Spleen (tissue), 11 donors: ENCODE data around the gene ITGA1. TPM values are rescaled to one million over a fixed set of nuclear protein-coding genes. Genes with fewer than 3 reads are reported as not detected.

Experiments
- DNase-seq: peaks from one replicate; pipeline ENCODE4 v3.0.0-alpha.2; 2020
- H3K27ac ChIP-seq, 8 donors: fragments of 200-600 bp; sonication (generic) in 7 of 8; 1 replicate in 4 of 8; 2 replicates in 4 of 8; pipeline versions ENCODE4 v1.5.0 to v1.8.0; 2016 to 2021; ENCODE audit warnings: inconsistent platforms in 4 of 8, mild to moderate bottlenecking in 4 of 8, moderate library complexity in 1 of 8
- H3K27me3 ChIP-seq, 7 donors: fragments of 200-600 bp; sonication (generic) in 6 of 7; replicated peaks in 1 of 7; 1 replicate in 4 of 7; 2 replicates in 3 of 7; pipeline versions ENCODE4 v1.5.0 to v1.8.0; 2016 to 2021; ENCODE audit warnings: inconsistent platforms in 3 of 7, mild to moderate bottlenecking in 1 of 7
- H3K36me3 ChIP-seq, 6 donors: fragments of 200-600 bp; sonication (generic) in 5 of 6; 1 replicate in 4 of 6; 2 replicates in 2 of 6; pipeline versions ENCODE4 v1.5.0 to v1.8.0; 2016 to 2021; ENCODE audit warnings: inconsistent platforms in 2 of 6
- H3K4me1 ChIP-seq, 6 donors: fragments of 200-600 bp; sonication (generic) in 5 of 6; 1 replicate in 3 of 6; 2 replicates in 3 of 6; pipeline versions ENCODE4 v1.5.0 to v1.8.0; 2016 to 2021; ENCODE audit warnings: inconsistent platforms in 3 of 6
- H3K4me3 ChIP-seq, 8 donors: fragments of 200-600 bp; sonication (generic) in 7 of 8; 1 replicate in 4 of 8; 2 replicates in 4 of 8; pipeline versions ENCODE4 v1.5.0 to v1.8.0; 2016 to 2021; ENCODE audit warnings: inconsistent platforms in 4 of 8, mild to moderate bottlenecking in 4 of 8, moderate library complexity in 2 of 8
- H3K9me3 ChIP-seq, 8 donors: fragments of 200-600 bp; sonication (generic) in 7 of 8; 1 replicate in 4 of 8; 2 replicates in 4 of 8; pipeline versions ENCODE4 v1.5.0 to v1.8.0; 2016 to 2021; ENCODE audit warnings: inconsistent platforms in 4 of 8
- POLR2A ChIP-seq, 3 donors: fragments of 450-650 bp; IDR thresholded peaks; one replicate each; pipeline ENCODE4 v1.5.1; 2017; ENCODE audit warnings: antibody characterized with exemption in 3 of 3, mild to moderate bottlenecking in 1 of 3
- POLR2AphosphoS5 ChIP-seq, 3 donors: sonication (generic); formaldehyde crosslinking; IDR thresholded peaks; one replicate each; pipeline ENCODE4 v1.5.1; 2017; ENCODE audit warnings: antibody characterized with exemption in 3 of 3
- WGBS, 5 donors: extraction: QIAGEN DNeasy Blood & Tissue Kit in 3 of 5; methylation state at CpG; one replicate each; pipeline versions ENCODE4 v1.1.5 to v1.1.7; 2013 to 2018; 5-methylcytosine and 5-hydroxymethylcytosine counted together
- intact Hi-C: fragments of 100-400 bp; cut with DNase I; formaldehyde crosslinking; loops from one replicate; pipeline ENCODE4 v1.15.0; 2023; ENCODE audit warnings: low total_unique reads
- polyA plus RNA-seq, 3 donors: library from polyadenylated mRNA; stranded (reverse); fragments of 200-250 nt; gene quantifications; one replicate each; pipeline ENCODE4 v1.2.1, GENCODE V29; 2013
- total RNA-seq, 7 donors: library from RNA; depleted of rRNA in 3 of 7; stranded (reverse); fragments of >200 nt in 3 of 7; fragmentation: NEBNext Ultra II Directional in 4 of 7; extraction: Animal tissue kit (Norgen Biotek cat#: 25700) in 4 of 7; gene quantifications; one replicate each; pipeline versions ENCODE4 v1.1.0 to v1.2.1, GENCODE V29; 2016 to 2021
- TF ChIP-seq, protein P1 (sequence below), 11 experiments: fragments of 200-600 bp in 7 of 11; fragments of 450-650 bp in 4 of 11; sonication (generic) in 4 of 11; IDR thresholded peaks in 8 of 11; conservative IDR thresholded peaks in 3 of 11; 1 replicate in 7 of 11; 2 replicates in 4 of 11; pipeline versions ENCODE4 v1.4.0 to v1.8.0; 2016 to 2021; ENCODE audit warnings: antibody characterized with exemption in 11 of 11, inconsistent platforms in 4 of 11, mild to moderate bottlenecking in 1 of 11
- donor health status: healthy with polysubstance abuse.
- donor health status: DM: no; HTN: no; CAD: no; lungs with moderate emphysema.
- donor health status: DM: no; HTN: no; CAD: no.
- donor health status: Bipolar disorder and iron deficiency.
- donor health status: healthy.
- donor health status: DM: no; HTN: no; CAD: no.
- donor health status: DM: yes; HTN: yes; CAD: no.

The ITGA1 gene
- total and polyA plus RNA-seq, 10 donors, result 8.3 to 505 (median 289) TPM

DNA sequence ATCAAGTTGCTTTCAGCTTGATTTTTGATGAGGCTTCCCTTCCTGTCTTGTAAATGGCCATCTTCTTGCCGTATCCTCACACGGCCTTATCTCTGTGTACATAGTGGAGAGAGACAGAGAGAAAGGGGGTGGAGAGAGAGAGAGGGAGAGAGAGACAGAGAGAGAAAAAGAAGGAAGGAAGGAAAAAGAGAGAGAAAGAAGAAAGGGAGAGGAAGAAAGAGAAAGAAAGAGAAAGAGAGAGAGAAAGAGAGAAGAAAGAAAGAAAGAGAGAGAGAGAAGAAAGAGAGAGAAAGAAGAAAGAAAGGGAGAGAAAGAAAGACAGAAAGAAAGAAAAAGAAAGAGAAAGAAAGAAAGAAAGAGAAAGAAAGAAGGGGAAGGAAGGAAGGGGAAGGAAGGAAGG is 46.6 kb downstream of the ITGA1 start:
- intact Hi-C loops, result no loop called here
- Histone ChIP-seq H3K27ac (peak overlapping the region in 2 of 8 donors; percentile 26 to 30), H3K4me3 (no peak overlapping the region), H3K27me3 (no peaks in the 10 kb centered on the region), H3K9me3 (no peaks in the 10 kb centered on the region), H3K36me3 (no peaks in the 10 kb centered on the region), H3K4me1 (peaks cover 2 to 24% (median 10%) of the 10 kb centered on the region in 6 donors)
- 93 to 98% (median 94%) methylated on average over 2 of the region's 2 CpGs for WGBS, 5 donors
- no peak for DNase-seq
- TF ChIP-seq POLR2AphosphoS5 (IDR thresholded peaks at IDR 0.05), result no peak
- TF ChIP-seq POLR2A (IDR thresholded peaks at IDR 0.05), result no peak
- TF ChIP-seq, protein P1, sequence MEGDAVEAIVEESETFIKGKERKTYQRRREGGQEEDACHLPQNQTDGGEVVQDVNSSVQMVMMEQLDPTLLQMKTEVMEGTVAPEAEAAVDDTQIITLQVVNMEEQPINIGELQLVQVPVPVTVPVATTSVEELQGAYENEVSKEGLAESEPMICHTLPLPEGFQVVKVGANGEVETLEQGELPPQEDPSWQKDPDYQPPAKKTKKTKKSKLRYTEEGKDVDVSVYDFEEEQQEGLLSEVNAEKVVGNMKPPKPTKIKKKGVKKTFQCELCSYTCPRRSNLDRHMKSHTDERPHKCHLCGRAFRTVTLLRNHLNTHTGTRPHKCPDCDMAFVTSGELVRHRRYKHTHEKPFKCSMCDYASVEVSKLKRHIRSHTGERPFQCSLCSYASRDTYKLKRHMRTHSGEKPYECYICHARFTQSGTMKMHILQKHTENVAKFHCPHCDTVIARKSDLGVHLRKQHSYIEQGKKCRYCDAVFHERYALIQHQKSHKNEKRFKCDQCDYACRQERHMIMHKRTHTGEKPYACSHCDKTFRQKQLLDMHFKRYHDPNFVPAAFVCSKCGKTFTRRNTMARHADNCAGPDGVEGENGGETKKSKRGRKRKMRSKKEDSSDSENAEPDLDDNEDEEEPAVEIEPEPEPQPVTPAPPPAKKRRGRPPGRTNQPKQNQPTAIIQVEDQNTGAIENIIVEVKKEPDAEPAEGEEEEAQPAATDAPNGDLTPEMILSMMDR (IDR thresholded peaks at IDR 0.05 in 8 of 11, conservative IDR thresholded peaks at IDR 0.05 in 3 of 11), result no peak

DNA sequence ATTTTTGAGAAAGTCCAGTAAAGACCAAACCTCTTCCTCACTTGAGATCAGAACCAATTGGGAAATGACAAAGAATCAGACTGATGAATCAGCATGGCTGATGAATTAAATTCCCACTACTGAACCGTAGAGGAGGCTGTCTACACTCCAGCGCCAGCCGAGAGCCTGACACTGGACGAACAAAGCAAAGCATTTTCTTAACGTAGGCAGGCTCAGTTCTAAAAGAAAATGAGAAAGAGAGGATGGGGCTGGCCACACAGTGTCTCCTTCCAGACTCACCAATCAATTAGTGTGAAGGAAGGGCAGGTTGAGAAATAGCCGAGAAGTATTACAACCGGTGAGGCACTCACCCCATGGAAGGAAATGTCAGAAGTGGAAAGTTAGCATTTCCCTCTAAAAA is 49.4 kb downstream of the ITGA1 start:
- no peaks in the 10 kb centered on the region for H3K9me3 ChIP-seq
- no peak for DNase-seq
- TF ChIP-seq, protein P1 (IDR thresholded peaks at IDR 0.05 in 8 of 11, conservative IDR thresholded peaks at IDR 0.05 in 3 of 11), result no peak
- TF ChIP-seq POLR2AphosphoS5 (IDR thresholded peaks at IDR 0.05) (peak in 1 of 3 donors; percentile 16), POLR2A (IDR thresholded peaks at IDR 0.05) (no peak)
- intact Hi-C loops, result no loop called here
- H3K4me1 ChIP-seq, result peaks cover 3 to 37% (median 21%) of the 10 kb centered on the region in 6 donors
- H3K4me3 ChIP-seq, result no peak overlapping the region
- H3K27me3 ChIP-seq, result no peaks in the 10 kb centered on the region
- H3K27ac ChIP-seq, result peak overlapping the region in 7 of 8 donors; percentile 44 to 72 (median 58)
- H3K36me3 ChIP-seq, result no peaks in the 10 kb centered on the region
- 63 to 81% (median 73%) methylated on average over 7 of the region's 7 CpGs for WGBS, 5 donors

DNA sequence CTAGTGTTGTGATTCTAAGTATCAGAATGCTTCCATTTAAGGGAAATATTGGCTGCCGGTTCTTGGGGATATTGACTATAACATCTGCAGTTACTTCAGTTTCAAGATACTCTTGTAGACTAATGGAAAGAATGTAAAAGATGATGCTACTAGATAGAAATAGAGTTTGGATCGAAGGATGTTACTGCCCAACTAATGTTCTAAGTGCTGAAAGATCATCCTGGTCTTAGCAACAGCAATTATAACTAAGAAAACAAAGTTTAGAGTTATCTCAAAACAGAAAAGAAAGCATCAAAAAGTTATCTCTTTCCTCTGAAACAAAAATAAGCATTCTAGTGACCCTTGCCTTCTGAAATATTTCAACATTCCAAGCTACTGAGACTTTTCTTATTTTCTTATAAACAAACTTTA is 49.9 kb downstream of the ITGA1 start:
- Histone ChIP-seq H3K9me3 (no peaks in the 10 kb centered on the region), H3K27ac (peak overlapping the region in 7 of 8 donors; percentile 44 to 72 (median 58)), H3K36me3 (no peaks in the 10 kb centered on the region), H3K27me3 (no peaks in the 10 kb centered on the region), H3K4me1 (peaks cover 0 to 39% (median 24%) of the 10 kb centered on the region in 6 donors), H3K4me3 (no peak overlapping the region)
- 70 to 81% (median 74%) methylated on average over 2 of the region's 2 CpGs for WGBS, 5 donors
- intact Hi-C loops, result no loop called here
- no peak for TF ChIP-seq POLR2A (IDR thresholded peaks at IDR 0.05)
- no peak for TF ChIP-seq POLR2AphosphoS5 (IDR thresholded peaks at IDR 0.05)
- TF ChIP-seq, protein P1 (IDR thresholded peaks at IDR 0.05 in 8 of 11, conservative IDR thresholded peaks at IDR 0.05 in 3 of 11), result no peak
- no peak for DNase-seq

DNA sequence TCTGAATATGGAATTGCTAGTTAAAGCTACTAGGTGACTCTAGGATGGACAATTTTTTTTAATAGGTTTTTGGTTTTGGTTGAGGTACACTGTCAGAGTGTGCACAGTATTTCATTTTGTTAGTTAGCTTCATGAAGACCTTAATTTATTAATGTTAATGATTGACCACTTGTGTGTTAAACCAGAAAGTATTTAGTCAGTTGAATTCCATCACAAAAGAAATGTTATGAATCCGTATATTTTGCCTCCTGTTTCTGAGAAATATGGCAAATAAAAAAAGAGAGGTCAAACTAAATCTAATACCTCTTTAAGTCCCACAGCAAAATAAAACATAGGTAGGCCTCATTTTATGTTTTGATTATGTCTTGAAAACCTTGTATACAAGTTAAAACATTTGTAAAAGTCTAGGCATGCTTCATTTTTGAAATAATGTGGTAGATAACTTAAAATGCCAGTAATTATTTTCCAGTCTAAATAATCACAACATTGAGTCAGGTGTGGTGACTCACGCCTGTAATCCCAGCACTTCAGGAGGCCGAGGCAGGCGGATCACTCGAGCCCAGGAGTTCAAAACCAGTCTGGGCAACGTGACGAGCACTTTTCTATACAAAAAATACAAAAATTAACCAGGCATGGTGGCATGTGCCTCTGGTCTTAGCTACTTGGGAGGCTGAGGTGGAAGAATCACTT is 50.8 kb downstream of the ITGA1 start:
- intact Hi-C loops, result no loop called here
- TF ChIP-seq, protein P1 (IDR thresholded peaks at IDR 0.05 in 8 of 11, conservative IDR thresholded peaks at IDR 0.05 in 3 of 11), result no peak
- TF ChIP-seq POLR2AphosphoS5 (IDR thresholded peaks at IDR 0.05) (no peak), POLR2A (IDR thresholded peaks at IDR 0.05) (no peak)
- Histone ChIP-seq H3K9me3 (no peaks in the 10 kb centered on the region), H3K4me3 (no peak overlapping the region), H3K27me3 (no peaks in the 10 kb centered on the region), H3K36me3 (no peaks in the 10 kb centered on the region), H3K4me1 (peaks cover 0 to 46% (median 24%) of the 10 kb centered on the region in 6 donors), H3K27ac (peak overlapping the region in 7 of 8 donors; percentile 44 to 72 (median 61))
- 76 to 91% (median 88%) methylated on average over 7 of the region's 7 CpGs for WGBS, 5 donors
- DNase-seq, result no peak
